Urinary bladder (tissue), 4 donors: Measurements from ENCODE around the gene DENND2A. TPM values are rescaled to one million over a fixed set of nuclear protein-coding genes. Genes with fewer than 3 reads are reported as not detected.

Source experiments
- DNase-seq: peaks from one replicate; pipeline ENCODE4 v3.0.0-alpha.2; 2015; ENCODE audit errors: extremely low spot score
- H3K27ac ChIP-seq: one replicate; pipeline ENCODE4 v1.5.1; 2013; ENCODE audit warnings: low read depth, mild to moderate bottlenecking, moderate library complexity
- H3K36me3 ChIP-seq: one replicate; pipeline ENCODE4 v1.6.1; 2013; ENCODE audit warnings: mild to moderate bottlenecking, moderate library complexity; ENCODE audit not compliant: insufficient read depth
- H3K4me1 ChIP-seq: one replicate; pipeline ENCODE4 v1.6.1; 2013; ENCODE audit warnings: mild to moderate bottlenecking, moderate library complexity; ENCODE audit not compliant: insufficient read depth
- H3K4me3 ChIP-seq: one replicate; pipeline ENCODE4 v1.5.1; 2013; ENCODE audit warnings: low read depth, low read length
- WGBS: extraction: QIAGEN DNeasy Blood & Tissue Kit; methylation state at CpG from one replicate; pipeline ENCODE4 v1.1.7; 2013; 5-methylcytosine and 5-hydroxymethylcytosine counted together
- polyA plus RNA-seq: library from polyadenylated mRNA; stranded (reverse); fragments of 200-250 nt; gene quantifications from one replicate; pipeline ENCODE4 v1.2.3, GENCODE V29; 2013
- total RNA-seq: library from RNA; depleted of rRNA; stranded (reverse); fragments of >200 nt; gene quantifications from one replicate; pipeline ENCODE4 v1.2.3, GENCODE V29; 2014
- donor health status: healthy with polysubstance abuse.
- donor health status: healthy.

Gene DENND2A
- total and polyA plus RNA-seq, 2 donors = 16.9 to 34.4 TPM

DNA sequence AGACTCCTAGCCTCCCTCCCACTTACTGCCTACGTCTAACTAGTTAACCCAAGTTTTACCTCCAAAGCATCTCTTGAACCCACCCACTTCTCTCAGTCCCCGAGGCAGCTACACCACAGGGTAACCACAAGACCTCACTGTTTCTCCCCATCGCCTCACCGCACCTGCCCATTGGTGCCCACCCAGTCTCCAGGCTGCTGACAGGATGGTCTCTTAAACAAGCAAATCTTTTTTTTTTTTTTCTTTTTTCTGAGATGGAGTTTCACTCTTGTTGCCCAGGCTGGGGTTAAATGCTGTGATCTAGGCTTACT, 47.0 kb downstream of the DENND2A start:
- Histone ChIP-seq H3K27ac (no peak overlapping the region), H3K4me3 (no peak overlapping the region), H3K4me1 (no peaks in the 10 kb centered on the region), H3K36me3 (no peaks in the 10 kb centered on the region)
- DNase-seq = no peak
- WGBS = 90% methylated on average over 4 of the region's 4 CpGs

DNA sequence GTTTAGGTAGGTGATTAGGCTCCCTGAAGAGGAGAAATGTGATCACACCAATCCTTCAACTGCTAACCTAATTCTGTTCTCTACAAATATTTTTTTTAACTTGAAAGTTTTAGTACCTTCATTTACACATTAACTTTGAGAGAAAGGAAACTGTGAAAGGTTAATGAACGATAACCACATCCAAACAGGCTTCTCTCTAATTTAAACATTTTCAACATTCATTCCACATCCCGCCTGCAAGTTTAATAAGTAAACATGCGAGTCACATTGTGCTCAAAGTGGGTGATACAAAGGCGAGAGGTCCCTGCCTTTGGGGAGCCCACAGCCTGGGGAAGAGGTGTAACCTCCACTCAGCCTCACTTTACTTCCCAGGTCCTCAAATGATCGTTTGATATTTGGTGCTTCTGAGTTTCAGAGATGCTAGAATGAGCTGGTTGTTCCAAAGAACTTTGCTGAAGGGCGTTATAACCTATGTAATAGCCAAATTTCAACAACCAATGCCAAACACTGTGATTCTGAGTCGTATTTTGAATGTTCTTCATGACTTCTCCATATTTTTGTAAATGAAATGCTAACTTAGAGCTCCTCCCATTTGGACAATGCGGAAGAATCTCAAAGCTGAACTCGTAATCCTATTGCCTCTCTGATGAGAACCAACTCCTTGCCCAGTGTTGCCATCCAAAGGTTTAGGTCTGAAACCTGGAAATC, 47.5 kb downstream of the DENND2A start:
- Histone ChIP-seq H3K36me3 (no peaks in the 10 kb centered on the region), H3K4me3 (no peak overlapping the region), H3K27ac (no peak overlapping the region), H3K4me1 (no peaks in the 10 kb centered on the region)
- no peak for DNase-seq
- 88% methylated on average over 9 of the region's 9 CpGs for WGBS

DNA sequence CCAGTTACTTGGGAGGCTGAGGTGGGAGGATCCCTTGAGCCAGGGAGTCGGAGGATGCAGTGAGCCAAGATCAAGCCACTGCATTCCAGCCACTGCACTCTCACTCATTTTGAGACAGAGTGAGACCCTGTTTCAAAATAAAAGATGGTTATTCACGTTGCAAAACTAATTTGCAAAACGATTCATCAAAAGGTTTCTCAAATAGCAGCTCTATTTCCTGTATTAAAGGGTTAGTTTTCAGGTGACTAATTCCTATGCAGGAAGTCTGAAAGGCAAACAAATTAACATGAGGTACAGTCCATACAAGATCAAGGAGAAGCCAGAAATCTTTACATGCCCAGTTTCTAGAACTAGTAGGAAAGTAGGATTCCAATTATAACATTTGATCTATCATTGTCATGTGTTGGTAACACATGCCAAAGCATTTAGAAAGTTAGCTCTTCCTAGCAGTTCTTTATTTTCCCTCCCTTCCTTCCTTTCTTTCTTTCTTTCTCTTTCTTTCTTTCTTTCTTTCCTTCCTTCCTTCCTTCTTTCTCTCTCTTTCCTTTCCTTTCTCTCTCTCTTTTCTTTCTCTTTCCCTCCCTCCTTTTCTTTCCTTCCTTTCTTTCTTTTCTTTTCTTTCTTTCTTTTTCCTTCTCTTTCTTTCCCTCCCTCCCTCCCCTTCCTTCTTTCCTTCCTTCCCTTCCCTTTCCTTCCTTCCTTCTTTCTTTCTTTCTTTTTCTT, 49.3 kb downstream of the DENND2A start:
- no peaks in the 10 kb centered on the region for H3K36me3 ChIP-seq
- no peak for DNase-seq
- H3K4me1 ChIP-seq = no peaks in the 10 kb centered on the region
- no peak overlapping the region for H3K4me3 ChIP-seq
- 66% methylated on average over 3 of the region's 3 CpGs for WGBS
- H3K27ac ChIP-seq = no peak overlapping the region

DNA sequence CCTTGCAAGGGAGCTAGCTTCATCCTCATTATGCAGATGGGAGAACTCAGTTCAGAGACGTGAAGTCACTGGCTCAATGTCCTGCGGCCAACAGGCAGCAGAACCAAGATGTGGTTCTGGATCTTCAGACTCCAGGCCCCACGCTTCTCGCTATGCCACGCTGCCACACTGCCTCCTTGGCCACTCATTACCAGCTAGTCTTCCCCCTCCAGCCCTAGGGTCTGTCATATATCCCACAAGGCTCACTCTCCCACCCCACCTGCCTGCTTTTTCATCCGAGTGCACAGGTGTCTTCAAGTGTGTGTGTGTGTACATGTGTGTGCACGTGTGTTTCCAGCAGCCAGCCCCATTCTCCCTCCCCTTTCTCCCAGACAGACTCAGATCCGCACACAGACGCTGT, 53.4 kb downstream of the DENND2A start:
- Histone ChIP-seq H3K4me3 (no peak overlapping the region), H3K36me3 (no peaks in the 10 kb centered on the region)

DNA sequence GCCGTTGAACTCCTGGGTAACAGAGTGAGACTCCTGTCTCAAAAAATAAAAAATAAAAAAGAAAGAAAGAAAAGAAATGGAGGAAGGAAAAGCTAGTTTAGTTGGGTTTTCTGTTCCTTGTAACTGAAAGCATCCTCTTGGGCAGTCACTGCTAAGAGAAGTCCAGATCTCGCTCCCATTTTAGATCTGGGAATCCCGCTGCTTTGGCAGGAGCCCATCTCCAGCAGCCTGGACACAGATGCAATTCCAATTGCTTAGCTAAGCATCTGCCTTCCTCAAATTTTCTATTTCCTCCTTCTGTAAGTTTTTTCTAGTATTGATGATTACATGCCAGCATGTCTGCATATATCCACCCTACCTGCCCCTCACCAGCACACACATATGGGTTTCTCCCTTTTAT, 54.1 kb downstream of the DENND2A start:
- H3K36me3 ChIP-seq = no peaks in the 10 kb centered on the region
- WGBS = 67% methylated on average over 3 of the region's 3 CpGs

More for the DNA sequence above, 53.4 kb downstream of the DENND2A start:
- Histone ChIP-seq H3K4me1 (no peaks in the 10 kb centered on the region), H3K27ac (no peak overlapping the region)
- no peak for DNase-seq
- 90% methylated on average over 9 of the region's 9 CpGs for WGBS

DNA sequence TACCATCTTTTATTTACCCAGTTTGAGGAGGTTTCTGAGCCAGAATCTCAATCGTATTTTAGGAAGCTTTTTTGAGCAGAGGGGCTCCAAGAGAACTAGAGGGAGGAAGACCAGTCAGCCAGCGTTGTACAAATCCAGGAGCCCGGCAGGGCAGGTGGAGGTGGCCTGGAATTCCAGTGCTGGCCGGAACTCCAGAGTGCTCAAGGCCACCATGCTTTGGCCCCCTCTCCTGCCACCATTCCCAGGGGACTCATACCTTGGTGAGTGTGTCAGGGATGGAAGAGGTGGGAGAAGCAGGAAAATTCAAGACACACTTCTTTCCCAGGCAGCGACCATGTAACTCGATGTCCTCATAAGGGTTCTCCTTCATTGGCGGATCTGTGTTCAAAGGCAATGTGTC, 55.3 kb downstream of the DENND2A start:
- Histone ChIP-seq H3K4me3 (no peak overlapping the region), H3K36me3 (no peaks in the 10 kb centered on the region)
- 95% methylated on average over 7 of the region's 7 CpGs for WGBS

More for the DNA sequence above, 54.1 kb downstream of the DENND2A start:
- Histone ChIP-seq H3K4me3 (no peak overlapping the region), H3K27ac (no peak overlapping the region), H3K4me1 (no peaks in the 10 kb centered on the region)
- DNase-seq = no peak

DNA sequence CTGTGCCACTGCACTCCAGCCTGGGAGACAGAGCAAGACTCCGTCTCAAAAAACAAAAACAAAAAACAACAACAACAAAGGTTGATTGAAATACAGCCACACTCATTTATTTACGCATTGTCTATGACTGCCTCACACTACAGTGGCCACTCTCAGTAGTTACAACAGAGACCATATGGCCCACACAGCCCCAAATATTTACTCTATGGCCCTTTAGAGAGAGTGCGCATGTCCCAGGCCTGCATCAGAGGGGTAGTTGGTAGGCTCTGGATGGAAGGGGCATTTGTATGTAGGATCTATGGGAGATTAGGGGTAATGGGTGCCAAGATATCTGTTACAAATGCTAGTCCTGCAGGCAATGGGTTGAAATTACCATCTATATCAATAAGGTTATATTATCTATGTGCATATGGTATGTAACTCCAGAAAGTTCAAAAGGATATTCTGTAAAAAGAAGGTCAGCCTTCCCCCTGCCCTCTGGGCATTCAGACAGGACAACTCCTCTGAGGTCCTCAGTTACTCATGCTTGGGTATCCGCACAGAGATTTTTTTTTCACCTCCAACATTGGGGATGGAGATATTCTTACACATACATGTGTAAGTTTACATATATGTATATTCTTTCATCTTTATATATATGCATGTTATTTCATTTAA, 56.3 kb downstream of the DENND2A start:
- H3K36me3 ChIP-seq = no peaks in the 10 kb centered on the region
- 97% methylated on average over 4 of the region's 4 CpGs for whole genome bisulfite sequencing
- no peak overlapping the region for H3K27ac ChIP-seq
- no peak for DNase-seq
- no peaks in the 10 kb centered on the region for H3K4me1 ChIP-seq
- H3K4me3 ChIP-seq = no peak overlapping the region

More for the DNA sequence above, 55.3 kb downstream of the DENND2A start:
- no peak for DNase-seq
- Histone ChIP-seq H3K4me1 (no peaks in the 10 kb centered on the region), H3K27ac (no peak overlapping the region)

DNA sequence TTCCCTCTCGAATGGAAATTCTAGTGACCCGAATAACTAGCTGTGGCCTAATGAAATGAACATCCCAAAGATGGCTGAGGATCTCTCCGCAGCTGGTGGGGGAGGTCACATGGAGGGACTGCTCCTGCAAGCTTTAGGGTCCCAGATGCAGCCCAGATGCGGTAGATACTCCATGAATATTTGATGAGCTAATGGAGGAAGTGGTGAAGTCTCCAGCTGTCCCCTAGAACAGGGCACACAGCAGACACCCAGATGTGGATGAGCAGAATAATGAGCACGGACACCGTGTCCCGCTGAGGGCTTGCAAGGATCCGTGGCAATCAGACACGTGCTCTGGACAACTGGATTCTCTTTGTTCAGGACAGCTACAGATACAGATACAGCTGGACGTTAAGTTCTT, 59.2 kb downstream of the DENND2A start:
- H3K27ac ChIP-seq = no peak overlapping the region
- no peaks in the 10 kb centered on the region for H3K36me3 ChIP-seq
- no peaks in the 10 kb centered on the region for H3K4me1 ChIP-seq
- DNase-seq = no peak
- 87% methylated on average over 10 of the region's 10 CpGs for whole genome bisulfite sequencing
- no peak overlapping the region for H3K4me3 ChIP-seq

DNA sequence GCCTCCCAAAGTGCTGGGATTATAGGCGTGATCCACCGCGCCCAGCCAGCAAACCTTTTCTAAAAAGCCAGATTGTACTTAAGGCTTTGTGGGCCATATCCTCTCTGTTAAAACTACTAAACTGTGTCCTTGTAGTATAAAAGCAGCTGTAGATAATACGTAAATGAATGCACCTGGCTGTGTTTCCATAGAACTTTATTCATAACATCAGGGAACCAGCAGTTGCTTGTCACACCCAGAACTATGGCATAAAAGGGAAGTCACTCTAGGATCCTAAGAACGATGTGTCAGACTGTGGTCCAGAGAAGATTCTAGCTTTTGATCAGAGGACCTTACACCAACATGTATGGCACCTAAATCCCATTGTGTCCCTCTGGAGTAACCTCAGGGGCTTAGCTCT, 63.0 kb downstream of the DENND2A start:
- 93% methylated on average over 5 of the region's 5 CpGs for WGBS
- DNase-seq = no peak
- H3K36me3 ChIP-seq = no peaks in the 10 kb centered on the region

DNA sequence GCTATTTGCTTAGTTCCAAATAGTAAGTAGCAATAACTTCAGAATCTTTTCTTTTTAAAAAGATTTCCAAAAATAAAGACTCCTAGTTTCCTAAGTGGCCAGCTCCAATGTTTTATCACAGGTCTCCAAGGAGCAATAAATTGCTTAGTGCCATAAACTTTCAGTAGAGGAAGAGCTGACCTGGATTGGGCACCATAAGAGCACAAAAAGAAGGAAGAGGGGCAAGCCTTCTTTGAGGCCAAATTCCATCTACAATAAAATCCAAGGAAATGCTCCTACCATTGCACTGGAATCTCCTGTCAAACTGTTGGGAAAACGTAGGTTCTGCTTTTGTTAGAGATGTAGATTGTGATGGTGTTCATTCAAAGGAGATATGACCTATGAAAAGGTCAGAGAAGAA, 64.0 kb downstream of the DENND2A start:
- no peak for DNase-seq
- WGBS = 43% methylated on average over 1 of the region's 1 CpG
- no peaks in the 10 kb centered on the region for H3K36me3 ChIP-seq

More for the DNA sequence above, 63.0 kb downstream of the DENND2A start:
- no peak overlapping the region for H3K27ac ChIP-seq
- H3K4me1 ChIP-seq = no peaks in the 10 kb centered on the region
- H3K4me3 ChIP-seq = no peak overlapping the region

DNA sequence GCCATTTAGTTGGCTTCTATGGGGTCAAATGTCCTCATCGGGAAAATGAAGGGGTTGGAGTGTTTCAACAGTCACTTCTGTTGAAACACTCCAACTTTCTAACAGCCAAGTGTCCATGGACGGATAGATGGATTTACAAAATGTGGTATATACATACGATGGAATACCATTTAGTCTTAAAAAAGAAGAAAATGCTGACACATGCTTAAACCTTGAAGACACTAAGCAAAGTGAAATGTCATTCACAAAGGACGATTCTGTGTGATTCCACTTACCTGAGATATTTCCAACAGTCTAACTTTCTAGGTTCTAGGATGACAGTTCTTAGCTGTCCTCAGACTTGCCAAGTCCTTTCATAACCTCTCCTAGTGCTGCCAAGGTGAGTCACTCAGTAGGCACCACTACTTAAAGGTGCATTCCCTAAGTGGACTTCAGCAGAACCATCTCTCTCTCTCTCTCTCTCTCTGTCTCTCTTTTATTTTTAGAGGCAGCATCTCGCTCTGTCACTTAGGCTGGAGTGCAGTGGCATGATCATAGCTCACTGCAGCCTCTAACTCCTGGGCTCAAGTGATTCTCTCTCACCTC, 69.0 kb downstream of the DENND2A start:
- Histone ChIP-seq H3K36me3 (no peaks in the 10 kb centered on the region), H3K4me3 (no peak overlapping the region), H3K27ac (no peak overlapping the region), H3K4me1 (no peaks in the 10 kb centered on the region)
- DNase-seq = no peak
- WGBS = 92% methylated on average over 5 of the region's 5 CpGs

More for the DNA sequence above, 64.0 kb downstream of the DENND2A start:
- Histone ChIP-seq H3K4me3 (no peak overlapping the region), H3K4me1 (no peaks in the 10 kb centered on the region), H3K27ac (no peak overlapping the region)

DNA sequence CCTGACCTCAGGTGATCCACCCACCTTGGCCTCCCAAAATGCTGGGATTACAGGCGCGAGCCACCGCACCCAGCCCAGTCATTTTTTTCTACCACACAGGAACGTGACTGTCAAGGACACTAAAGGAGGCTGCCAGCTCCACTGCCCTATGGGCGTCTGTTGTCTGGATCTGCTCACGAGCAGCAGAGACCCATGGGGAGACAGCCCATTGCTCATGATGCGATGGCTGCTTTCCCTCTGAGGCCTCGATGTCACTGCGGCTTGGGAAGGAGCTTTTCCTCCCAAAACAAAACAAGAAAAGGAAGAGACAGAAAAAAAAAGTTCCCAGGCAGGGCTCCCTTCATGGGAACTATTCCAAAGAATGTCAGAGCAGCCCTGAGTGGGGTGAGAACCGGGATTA, 70.5 kb downstream of the DENND2A start:
- DNase-seq = no peak
- Histone ChIP-seq H3K27ac (no peak overlapping the region), H3K36me3 (no peaks in the 10 kb centered on the region), H3K4me3 (no peak overlapping the region), H3K4me1 (no peaks in the 10 kb centered on the region)
- 57% methylated on average over 10 of the region's 10 CpGs for WGBS

DNA sequence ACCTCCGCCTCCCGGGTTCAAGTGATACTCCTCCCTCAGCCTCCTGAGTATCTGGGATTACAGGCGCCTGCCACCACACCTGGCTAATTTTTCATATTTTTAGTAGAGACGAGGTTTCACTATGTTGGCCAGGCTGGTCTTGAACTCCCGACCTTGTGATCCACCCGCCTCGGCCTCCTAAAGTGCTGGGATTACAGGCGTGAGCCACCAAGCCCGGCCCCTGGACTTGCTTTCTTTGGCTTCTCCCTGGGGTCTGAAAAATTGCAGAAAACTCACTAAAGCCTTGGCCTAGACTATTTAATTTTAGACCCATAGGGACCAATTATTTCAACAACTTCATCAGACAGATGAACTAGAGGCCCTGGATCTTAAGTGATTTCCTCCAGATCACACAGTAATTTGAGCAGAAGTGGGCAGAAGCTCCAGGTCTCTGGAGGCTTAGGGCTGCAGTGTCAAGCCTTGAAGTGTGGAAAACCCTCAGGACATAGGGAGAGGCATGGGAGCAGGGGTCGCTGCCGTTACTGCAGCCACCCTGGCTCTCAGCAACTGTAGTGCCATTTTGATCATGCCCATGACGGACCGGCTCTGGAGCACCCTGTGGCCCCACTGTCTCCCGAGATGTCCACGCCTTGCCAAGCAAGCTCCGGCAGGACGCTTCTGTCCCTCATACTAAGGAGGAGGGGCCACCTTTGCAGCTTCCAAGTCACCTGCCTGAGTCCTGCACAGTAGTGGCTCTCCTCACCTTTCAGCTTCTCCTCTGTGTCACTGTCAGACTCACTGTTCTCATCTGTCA, 72.4 kb downstream of the DENND2A start:
- 71% methylated on average over 17 of the region's 17 CpGs for WGBS
- Histone ChIP-seq H3K27ac (no peak overlapping the region), H3K4me1 (no peaks in the 10 kb centered on the region), H3K36me3 (no peaks in the 10 kb centered on the region), H3K4me3 (no peak overlapping the region)
- DNase-seq = no peak
